ENCODE measurements around the gene RRP1B. TPM values are rescaled to one million over a fixed set of nuclear protein-coding genes. Genes with fewer than 3 reads are reported as not detected.
A peak's percentile ranks its signal among the peaks of the same experiment; 100 is the strongest.

The RRP1B gene
- total and polyA plus RNA-seq, 9 of the 15 experiments (the other 6 are each of a cell fraction or from before 2014, with no cell fraction given) = 6.8 to 66.6 (median 41.9) TPM

GRCh38 chr21:43720539-43721166, 61.3 kb downstream of the RRP1B start:
- intact Hi-C loops (cut with micrococcal nuclease) = no loop called here
- Histone ChIP-seq H3K4me2 (ENCODE audit: insufficient read depth, low read length) (peak overlapping the region; percentile 94), H3K9ac (ENCODE audit: insufficient read depth in 1 of 2, low read depth in 2 of 2, low read length in 2 of 2) (peak overlapping the region; percentile 96 to 100; a peak in 3 of 4 replicates), H3K36me3 (ENCODE audit: control insufficient read depth, insufficient read depth, low read length) (peaks cover 50% of the 10 kb centered on the region), H3K79me2 (ENCODE audit: control insufficient read depth, insufficient read depth, low read length) (peaks cover 63% of the 10 kb centered on the region), H4K20me1 (replicated peaks; ENCODE audit: control insufficient read depth, insufficient read depth, low read length) (peaks cover 27% of the 10 kb centered on the region), H3K4me1 (replicated peaks in 1 of 2; ENCODE audit: control insufficient read depth in 2 of 2, insufficient read depth in 2 of 2, low read length in 2 of 2) (peaks cover 29 to 58% of the 10 kb centered on the region in 2 experiments; a peak in 4 of 5 replicates), H3K27ac (ENCODE audit: extremely low read depth, low read depth, low read length) (no peak overlapping the region; the same call in 2 of the 3 replicates), H3K9me3 (replicated peaks; ENCODE audit: control insufficient read depth, insufficient read depth, low read depth, low read length) (no peaks in the 10 kb centered on the region), H2AFZ (ENCODE audit: low read depth, low read length) (no peak overlapping the region), H3K4me3 (peak overlapping the region; percentile 100; the same call in 1 of the 2 replicates), H3K9me1 (ENCODE audit: control insufficient read depth, insufficient read depth, low read length) (peaks cover 19% of the 10 kb centered on the region), H3K27me3 (ENCODE audit: control insufficient read depth in 2 of 2, insufficient read depth in 2 of 2, low read length in 2 of 2) (no peaks in the 10 kb centered on the region)
- CTCF ChIA-PET (ENCODE audit: low intra/inter-chr PET ratio) = no interaction called here
- no peak for DNase-seq (ENCODE audit: extremely low read depth in 1 of 4, low spot score in 3 of 4)
- no peak for ATAC-seq
- WGBS (ENCODE audit: insufficient coverage, low coverage, missing lambda C conversion rate) = 81% methylated on average over 16 of the region's 16 CpGs
- POLR2A ChIA-PET = interaction anchor here (0.9 to 1.8 kb wide), 11 partner anchors 7 to 293 kb away, joined by 3 to 19 read pairs (median 3); no protein-coding TSS in a partner anchor
- FAIRE-seq = no peak
- TSS peak; percentile 36 for BruUV-seq (replicated peaks)
- in situ Hi-C loops (cut with MboI) = no loop called here
- TF ChIP-seq MEF2D (tag; conservative IDR thresholded peaks at IDR 0.05; ENCODE audit: low read depth) = no peak
- no peak for TF ChIP-seq ZNF124 (CRISPR knock-in tag; IDR thresholded peaks at IDR 0.05)
- no peak for TF ChIP-seq CBX2 (IDR thresholded peaks at IDR 0.05; ENCODE audit: insufficient read depth, low read length, poor library complexity, severe bottlenecking)
- TF ChIP-seq NCOA2 (IDR thresholded peaks at IDR 0.05; ENCODE audit: partially characterized antibody in 2 of 2) = no peak
- TF ChIP-seq ZNF436 (CRISPR knock-in tag; IDR thresholded peaks at IDR 0.05) = no peak
- TF ChIP-seq HMGN3 (IDR thresholded peaks at IDR 0.05; ENCODE audit: borderline replicate concordance, extremely low read depth, insufficient read length, low read depth, low read length) = peak; percentile 46
- TF ChIP-seq ELF1 (tag; IDR thresholded peaks at IDR 0.05) = no peak
- 0 out of 4 replicates have a peak, but pooled peaks of 1 of the 2 experiments have one; percentile 5 for TF ChIP-seq SIX5 (IDR thresholded peaks at IDR 0.05; ENCODE audit: borderline replicate concordance in 1 of 2, insufficient read depth in 1 of 2, low read depth in 1 of 2, low read length in 2 of 2)
- TF ChIP-seq, protein P1, sequence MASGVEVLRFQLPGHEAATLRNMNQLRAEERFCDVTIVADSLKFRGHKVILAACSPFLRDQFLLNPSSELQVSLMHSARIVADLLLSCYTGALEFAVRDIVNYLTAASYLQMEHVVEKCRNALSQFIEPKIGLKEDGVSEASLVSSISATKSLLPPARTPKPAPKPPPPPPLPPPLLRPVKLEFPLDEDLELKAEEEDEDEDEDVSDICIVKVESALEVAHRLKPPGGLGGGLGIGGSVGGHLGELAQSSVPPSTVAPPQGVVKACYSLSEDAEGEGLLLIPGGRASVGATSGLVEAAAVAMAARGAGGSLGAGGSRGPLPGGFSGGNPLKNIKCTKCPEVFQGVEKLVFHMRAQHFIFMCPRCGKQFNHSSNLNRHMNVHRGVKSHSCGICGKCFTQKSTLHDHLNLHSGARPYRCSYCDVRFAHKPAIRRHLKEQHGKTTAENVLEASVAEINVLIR (CRISPR knock-in tag; IDR thresholded peaks at IDR 0.05) = no peak
- no peak for TF ChIP-seq BRCA1 (IDR thresholded peaks at IDR 0.05)
- TF ChIP-seq BRCA1 (CRISPR knock-in tag; IDR thresholded peaks at IDR 0.05) = 0 out of 2 replicates have a peak, but pooled peaks have one; percentile 17
- TF ChIP-seq ZBED1 (IDR thresholded peaks at IDR 0.05) = no peak
- TF ChIP-seq USF1 (CRISPR knock-in tag; IDR thresholded peaks at IDR 0.05) = no peak
- no peak for TF ChIP-seq CCNT2 (IDR thresholded peaks at IDR 0.05; ENCODE audit: borderline replicate concordance, extremely low read depth, insufficient read length, low read depth, low read length)
- no peak for TF ChIP-seq TAL1 (IDR thresholded peaks at IDR 0.05)
- TF ChIP-seq SPI1 (IDR thresholded peaks at IDR 0.05; ENCODE audit: borderline replicate concordance, low read depth, low read length) = no peak
- TF ChIP-seq, protein P2, sequence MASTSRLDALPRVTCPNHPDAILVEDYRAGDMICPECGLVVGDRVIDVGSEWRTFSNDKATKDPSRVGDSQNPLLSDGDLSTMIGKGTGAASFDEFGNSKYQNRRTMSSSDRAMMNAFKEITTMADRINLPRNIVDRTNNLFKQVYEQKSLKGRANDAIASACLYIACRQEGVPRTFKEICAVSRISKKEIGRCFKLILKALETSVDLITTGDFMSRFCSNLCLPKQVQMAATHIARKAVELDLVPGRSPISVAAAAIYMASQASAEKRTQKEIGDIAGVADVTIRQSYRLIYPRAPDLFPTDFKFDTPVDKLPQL (IDR thresholded peaks at IDR 0.05; ENCODE audit: extremely low read depth, insufficient read length) = no peak
- TF ChIP-seq XRCC3 (IDR thresholded peaks at IDR 0.05) = no peak
- TF ChIP-seq MTF1 (CRISPR knock-in tag; IDR thresholded peaks at IDR 0.05; ENCODE audit: borderline replicate concordance) = no peak

All from K562 (cell line).